ENCODE results near the gene CERS5. TPM values are rescaled to one million over a fixed set of nuclear protein-coding genes. Genes with fewer than 3 reads are reported as not detected.
"Not testable (repeated sequence)": the region's sequence is repeated elsewhere in the genome, so short reads cannot be mapped to it uniquely, and the experiment has no call there.

CERS5 gene
- total RNA-seq, 4 donors from 2014 or later = 15.2 to 84.2 (median 23.2) TPM

GRCh38 chr12:50086148-50086547 is 81.0 kb downstream of the CERS5 start:
- Histone ChIP-seq H3K36me3 (peaks cover 0 to 46% (median 0%) of the 10 kb centered on the region in 3 donors), H3K9me3 (no peaks in the 10 kb centered on the region), H3K4me1 (peaks cover 0 to 30% (median 5%) of the 10 kb centered on the region in 4 donors), H3K27me3 (no peaks in the 10 kb centered on the region), H3K27ac (peak overlapping the region; percentile 92 to 99 (median 94)), H3K4me3 (peak overlapping the region in 2 of 4 donors; percentile 86 to 90)
- TF ChIP-seq CTCF (IDR thresholded peaks at IDR 0.05) = no peak
- TF ChIP-seq POLR2A (IDR thresholded peaks at IDR 0.05) = no peak
- DNase-seq = peak in 1 of 3 donors; percentile 50

- TF ChIP-seq CTCF (IDR thresholded peaks at IDR 0.05) = no peak
- no peak for TF ChIP-seq POLR2A (IDR thresholded peaks at IDR 0.05)
- no peak for DNase-seq
- Histone ChIP-seq H3K36me3 (peaks cover 0 to 41% (median 0%) of the 10 kb centered on the region in 3 donors), H3K27me3 (no peaks in the 10 kb centered on the region), H3K27ac (peak overlapping the region; percentile 92 to 99 (median 94)), H3K9me3 (no peaks in the 10 kb centered on the region), H3K4me1 (peaks cover 0 to 34% (median 5%) of the 10 kb centered on the region in 4 donors), H3K4me3 (peak overlapping the region; percentile 81 to 97 (median 88))
Measured at GRCh38 chr12:50085615-50086072, 81.5 kb downstream of the CERS5 start.

DNA sequence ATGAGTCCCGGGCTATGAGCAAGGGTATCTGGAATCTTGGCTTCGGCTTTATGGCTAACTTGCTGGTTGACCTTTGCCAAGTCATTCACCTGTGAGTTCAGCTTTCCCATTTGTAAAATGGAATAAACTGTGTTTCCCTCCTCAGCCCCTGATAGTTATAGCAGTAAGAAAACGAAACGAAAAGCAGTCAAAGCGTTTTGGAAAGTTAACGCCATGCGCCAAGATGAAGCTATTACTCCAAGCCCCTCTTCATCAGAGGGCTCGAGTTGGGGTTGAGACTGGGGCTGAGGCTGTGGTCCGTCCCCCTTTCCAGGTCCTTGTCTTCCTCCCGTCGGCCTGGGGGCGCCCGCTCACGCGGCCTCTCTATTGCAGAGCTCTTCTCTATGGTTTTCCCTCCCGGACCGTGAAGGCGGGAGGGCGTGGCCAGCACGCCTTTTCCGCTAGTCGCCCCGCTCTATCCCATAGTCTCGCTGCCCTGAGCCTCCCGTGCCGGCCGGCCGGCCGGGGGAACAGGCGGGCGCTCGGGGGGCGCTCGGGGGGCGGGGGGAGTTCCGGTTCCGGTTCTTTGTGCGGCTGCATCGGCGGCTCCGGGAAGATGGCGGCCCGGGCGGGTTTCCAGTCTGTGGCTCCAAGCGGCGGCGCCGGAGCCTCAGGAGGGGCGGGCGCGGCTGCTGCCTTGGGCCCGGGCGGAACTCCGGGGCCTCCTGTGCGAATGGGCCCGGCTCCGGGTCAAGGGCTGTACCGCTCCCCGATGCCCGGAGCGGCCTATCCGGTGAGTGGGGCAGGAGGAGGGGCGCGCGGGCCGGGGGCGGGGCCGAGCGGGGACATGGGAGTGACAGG is 82.2 kb downstream of the CERS5 start, which contains the start of gene SMARCD1:
Gene SMARCD1 (plus strand): TSS at position 568 of the 840 bp plus-strand sequence. CDS start 28 bp downstream, at position 596.
- DNase-seq = peak; percentile 91 to 97 (median 92)
- H3K27ac ChIP-seq = peak within 1 kb of the TSS; percentile 92 to 99 (median 94)
- H3K27me3 ChIP-seq = no peaks in the 10 kb centered on the region
- TF ChIP-seq CTCF (IDR thresholded peaks at IDR 0.05) = peak in 3 of 6 experiments; percentile 13 to 31 (median 30)
- peak in 1 of 2 donors; percentile 34 for TF ChIP-seq POLR2A (IDR thresholded peaks at IDR 0.05)
- H3K4me1 ChIP-seq = peaks cover 0 to 34% (median 5%) of the 10 kb centered on the region in 4 donors
- peaks cover 0 to 34% (median 0%) of the 10 kb centered on the region in 3 donors for H3K36me3 ChIP-seq
- H3K4me3 ChIP-seq = peak within 1 kb of the TSS; percentile 81 to 97 (median 88)
- H3K9me3 ChIP-seq = no peaks in the 10 kb centered on the region

- not testable (repeated sequence) for DNase-seq, H3K9me3 ChIP-seq
Measured at GRCh38 chr12:50084409-50084774, 82.8 kb downstream of the CERS5 start.

GRCh38 chr12:50083301-50083700 is 83.9 kb downstream of the CERS5 start:
- DNase-seq = peak in 1 of 3 donors; percentile 14
- Histone ChIP-seq H3K9me3 (no peaks in the 10 kb centered on the region), H3K36me3 (peaks cover 0 to 17% (median 0%) of the 10 kb centered on the region in 3 donors), H3K4me3 (no peak overlapping the region), H3K27ac (peak overlapping the region in 3 of 4 donors; percentile 65 to 93 (median 81)), H3K27me3 (no peaks in the 10 kb centered on the region), H3K4me1 (peaks cover 0 to 34% (median 5%) of the 10 kb centered on the region in 4 donors)
- TF ChIP-seq CTCF (IDR thresholded peaks at IDR 0.05) (no peak), POLR2A (IDR thresholded peaks at IDR 0.05) (no peak)

More at GRCh38 chr12:50084409-50084774, 82.8 kb downstream of the CERS5 start:
- H3K36me3 ChIP-seq = peaks cover 0 to 28% (median 0%) of the 10 kb centered on the region in 3 donors
- peak overlapping the region; percentile 81 to 97 (median 88) for H3K4me3 ChIP-seq
- H3K27ac ChIP-seq = peak overlapping the region; percentile 92 to 99 (median 94)
- H3K27me3 ChIP-seq = not testable (repeated sequence)
- peaks cover 0 to 34% (median 5%) of the 10 kb centered on the region in 4 donors for H3K4me1 ChIP-seq

DNA sequence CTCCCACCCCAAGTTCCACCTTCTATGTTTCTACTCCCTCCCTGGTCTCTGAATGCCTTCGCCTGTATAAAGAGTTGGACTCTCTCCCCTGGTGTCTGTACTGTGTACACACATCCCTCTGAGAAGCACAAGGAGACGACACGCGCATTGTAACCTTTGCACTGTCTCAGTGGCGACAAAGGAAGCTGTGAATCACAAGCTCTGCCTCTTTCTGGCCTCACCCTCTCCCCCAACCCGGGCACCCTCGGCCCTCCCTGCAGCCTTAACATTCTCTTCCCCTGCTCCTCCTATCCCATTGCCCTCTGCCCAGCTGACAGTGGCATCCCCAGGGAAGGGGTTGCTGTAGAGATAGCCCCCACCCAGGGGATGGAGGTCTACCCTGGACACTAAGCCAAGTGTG is 84.5 kb downstream of the CERS5 start:
- peaks cover 0 to 34% (median 5%) of the 10 kb centered on the region in 4 donors for H3K4me1 ChIP-seq
- peak overlapping the region in 3 of 4 donors; percentile 65 to 93 (median 81) for H3K27ac ChIP-seq
- H3K9me3 ChIP-seq = no peaks in the 10 kb centered on the region
- TF ChIP-seq POLR2A (IDR thresholded peaks at IDR 0.05) (peak; percentile 21 to 69), CTCF (IDR thresholded peaks at IDR 0.05) (peak in 3 of 6 experiments; percentile 45 to 51 (median 46))
- H3K27me3 ChIP-seq = no peaks in the 10 kb centered on the region
- peak in 2 of 3 donors; percentile 83 to 90 for DNase-seq
- H3K4me3 ChIP-seq = no peak overlapping the region
- H3K36me3 ChIP-seq = peaks cover 0 to 12% (median 0%) of the 10 kb centered on the region in 3 donors
